HG02571 (cell line): ENCODE measurements around the gene COX20.

ENCODE experiments used
- ATAC-seq: cut with Tn5 transposase; IDR thresholded peaks from one replicate; pipeline ENCODE4 v1.9.1; 2021; ENCODE audit warnings: mild to moderate bottlenecking, moderate library complexity; ENCODE audit not compliant: unreplicated experiment

COX20 gene

DNA sequence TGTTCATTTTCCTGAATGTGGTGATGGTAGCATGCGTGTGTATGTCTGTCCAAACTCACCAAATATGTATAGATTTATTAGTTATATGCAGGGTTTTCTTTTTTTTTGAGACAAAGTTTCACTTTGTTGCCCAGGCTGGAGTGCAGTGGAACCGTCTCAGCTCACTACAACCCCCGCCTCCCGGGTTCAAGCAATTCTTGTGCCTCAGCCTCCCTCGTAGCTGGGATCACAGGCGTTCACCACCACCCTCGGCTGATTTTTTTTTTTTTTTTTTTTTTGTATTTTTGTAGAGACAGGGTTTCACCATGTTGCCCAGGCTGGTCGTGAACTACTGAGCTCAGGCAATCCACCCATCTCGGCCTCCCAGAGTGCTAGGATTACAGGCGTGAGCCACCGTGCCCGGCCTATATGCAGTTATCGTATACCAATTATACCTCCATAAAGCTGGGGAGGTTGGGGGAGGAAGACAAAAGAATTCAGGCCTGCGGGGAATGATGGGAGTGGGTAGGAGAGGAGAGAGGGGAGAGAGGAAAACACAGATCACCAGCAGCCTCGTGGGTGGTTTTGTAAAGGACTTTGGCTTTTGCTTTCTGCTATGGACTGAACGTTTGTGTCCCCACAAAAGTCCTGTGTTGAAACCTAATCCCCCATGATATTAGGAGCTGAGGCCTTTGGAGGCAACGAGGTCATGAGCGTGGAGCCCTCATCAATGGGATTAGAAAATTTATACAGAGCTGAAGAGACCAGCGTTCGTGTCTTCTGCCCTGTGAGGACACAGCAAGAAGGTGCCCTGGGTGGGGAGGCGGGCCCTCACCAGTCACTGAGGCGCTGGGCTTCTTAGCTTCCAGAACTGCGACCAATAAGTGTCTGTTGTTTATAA, 33.3 kb downstream of the COX20 start:
- no peak for ATAC-seq

DNA sequence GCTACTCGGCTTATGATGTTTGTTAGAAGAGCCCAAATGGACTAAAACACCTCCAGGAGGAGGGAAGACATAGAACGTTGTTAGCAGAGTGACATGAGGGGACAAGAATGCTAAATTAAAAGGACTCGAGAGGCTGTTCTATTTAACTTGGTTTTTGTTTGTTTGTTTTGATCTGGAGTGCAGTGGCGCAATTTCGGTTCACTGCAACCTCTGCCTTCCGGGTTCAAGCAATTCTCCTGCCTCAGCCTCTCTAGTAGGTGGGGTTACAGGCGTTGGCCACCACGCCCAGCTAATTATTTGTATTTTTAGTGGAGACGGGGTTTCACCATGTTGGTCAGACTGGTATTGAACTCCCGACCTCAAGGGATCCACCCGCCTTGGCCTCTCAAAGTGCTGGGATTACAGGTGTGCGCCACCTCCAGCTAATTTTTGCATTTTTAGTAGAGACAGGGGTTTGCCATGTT, 33.9 kb downstream of the COX20 start:
- no peak for ATAC-seq

DNA sequence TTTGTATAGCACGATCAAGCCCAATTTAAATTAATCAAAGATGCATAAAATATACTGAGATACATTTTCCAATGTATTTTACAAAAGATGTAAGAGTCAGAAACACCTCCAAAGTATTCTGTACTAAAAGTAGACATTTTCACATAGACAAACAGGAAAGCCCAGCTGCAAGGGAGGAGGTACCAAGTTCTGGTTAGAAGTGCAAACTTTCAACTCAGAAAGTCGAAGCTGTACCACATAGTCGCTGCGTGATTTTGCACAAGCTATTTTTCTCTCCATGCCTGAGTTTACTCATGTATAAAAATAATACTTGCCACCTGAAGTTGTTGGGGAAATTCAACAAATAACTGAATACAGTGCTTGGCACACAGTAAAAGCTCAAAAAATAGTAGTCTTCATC, 34.5 kb downstream of the COX20 start:
- no peak for ATAC-seq

DNA sequence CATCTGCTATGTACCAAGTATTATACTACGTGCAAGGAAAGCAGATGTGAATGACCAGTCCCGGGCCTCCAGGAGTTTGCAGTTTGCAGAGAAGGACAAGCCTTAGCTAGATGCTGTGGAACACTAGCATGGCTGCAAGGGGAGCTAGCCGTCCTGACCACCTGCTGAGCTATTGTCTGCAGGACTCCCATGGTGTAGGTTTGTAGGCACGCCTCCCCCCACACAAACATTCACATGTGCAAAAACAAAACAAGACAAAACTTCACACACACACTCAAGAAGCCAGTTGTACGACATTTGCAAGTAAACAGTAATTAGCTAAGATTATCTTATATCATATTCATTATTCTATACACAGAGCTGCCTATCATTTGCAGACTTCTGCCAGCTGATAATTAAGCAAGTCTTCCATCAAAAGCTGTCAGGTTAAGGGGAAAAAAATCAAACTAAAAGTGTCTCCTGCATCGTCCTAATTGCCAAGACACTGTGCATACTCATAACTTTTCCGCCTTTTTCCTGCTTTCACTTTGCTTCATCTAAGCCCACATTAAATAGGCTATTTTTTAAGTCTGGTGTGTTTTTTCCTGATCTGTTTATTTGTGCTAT, 39.6 kb downstream of the COX20 start:
- ATAC-seq: no peak

DNA sequence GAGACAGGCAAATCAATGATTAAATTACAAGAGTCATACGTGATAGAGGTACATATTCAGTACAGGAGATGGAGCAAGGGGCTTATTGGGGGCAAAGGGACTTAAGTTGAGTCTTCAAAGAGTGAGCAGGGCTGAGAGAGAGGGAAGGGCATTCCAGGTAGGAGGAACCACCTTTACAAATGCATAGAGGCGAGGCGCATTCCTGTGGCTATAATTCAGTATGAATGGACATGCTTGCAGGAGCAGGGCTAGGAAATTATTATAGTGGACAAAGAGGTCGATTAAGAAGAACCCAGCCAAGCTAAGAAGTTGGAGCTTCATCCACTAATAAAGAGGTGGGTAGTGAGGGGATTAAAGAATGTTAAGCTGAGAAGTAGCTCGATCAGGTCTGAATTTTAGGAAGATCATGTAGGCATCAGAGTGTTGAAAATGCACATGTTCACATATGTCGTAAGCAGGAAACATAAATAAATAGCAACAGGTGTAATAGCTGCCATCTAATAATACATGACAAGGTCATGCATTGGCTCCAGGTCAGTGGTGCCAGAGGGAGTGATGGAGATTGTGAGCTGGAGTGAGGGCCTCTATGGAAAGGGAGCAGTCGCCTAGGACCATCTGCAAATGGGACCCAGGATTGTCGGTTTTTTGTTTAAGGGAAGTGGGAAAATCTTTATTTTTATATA, 40.9 kb downstream of the COX20 start:
- ATAC-seq: no peak

DNA sequence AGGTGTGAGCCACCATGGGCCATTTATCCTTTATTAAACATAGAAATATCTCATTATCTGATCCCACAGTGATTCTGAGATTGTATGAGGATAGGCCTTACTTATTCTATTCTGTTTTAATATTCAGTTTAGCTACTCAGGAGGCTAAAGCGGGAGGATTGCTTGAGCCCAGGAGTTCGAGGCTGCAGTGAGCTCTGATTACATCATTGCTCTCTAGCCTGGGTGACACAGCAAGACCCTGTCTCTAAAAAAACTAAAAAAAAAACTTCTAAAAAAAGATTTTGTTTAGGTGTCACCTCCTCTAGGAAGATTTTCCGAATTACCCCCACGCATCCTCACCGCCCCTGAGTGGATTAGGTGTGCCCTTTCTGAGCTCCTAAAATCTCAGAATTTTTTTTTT, 43.2 kb downstream of the COX20 start:
- no peak for ATAC-seq

DNA sequence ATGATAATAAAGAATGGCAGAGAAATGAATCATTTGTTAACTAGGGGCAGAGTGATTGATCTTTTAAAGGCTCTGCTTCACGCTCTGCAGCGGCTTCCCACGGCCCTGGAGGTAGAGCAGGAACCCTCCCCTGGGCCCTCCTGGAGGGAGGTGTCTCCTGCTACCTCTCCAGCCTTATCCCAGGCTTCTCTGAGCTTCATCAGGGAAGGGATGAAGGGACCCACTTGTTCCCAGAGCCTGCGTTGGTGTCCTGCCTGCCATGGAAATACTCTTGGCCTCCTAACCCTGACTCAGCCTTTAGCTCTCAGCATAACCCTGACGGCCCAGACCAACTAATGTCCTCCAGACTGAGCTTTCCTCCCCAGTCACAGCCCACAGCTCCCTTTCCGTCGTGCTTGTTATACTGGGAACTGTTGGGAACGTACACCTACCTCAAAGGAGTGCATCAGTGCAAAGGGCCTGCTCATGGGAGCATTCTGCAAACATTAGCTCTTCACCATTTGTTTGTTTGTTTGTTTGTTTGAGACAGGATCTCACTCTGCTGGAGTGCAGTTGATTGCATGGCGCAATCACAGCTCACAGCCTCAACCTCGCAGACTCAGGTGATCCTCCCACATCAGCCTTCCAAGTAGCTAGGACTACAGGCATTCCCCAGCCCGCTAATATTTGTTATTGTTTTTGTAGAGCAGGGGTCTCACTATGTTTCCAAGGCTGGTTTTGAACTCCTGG, 46.3 kb downstream of the COX20 start:
- no peak for ATAC-seq

GRCh38 chr1:244887281-244887680, 51.8 kb downstream of the COX20 start:
- no peak for ATAC-seq

GRCh38 chr1:244893836-244894235, 58.4 kb downstream of the COX20 start:
- ATAC-seq: no peak
